ENCODE data around the gene NONO. TPM values are rescaled to one million over a fixed set of nuclear protein-coding genes. Genes with fewer than 3 reads are reported as not detected.

The NONO gene
- polyA plus RNA-seq, 1 of the 3 experiments (the other 2 are of a cell fraction), result 288 TPM

GRCh38 chrX:71245159-71245558 lies 38.3 kb upstream of the NONO start (continued):
- no peak for TF ChIP-seq REST (IDR thresholded peaks at IDR 0.05; ENCODE audit: low read depth, low read length)
- no peak for TF ChIP-seq YY1 (IDR thresholded peaks at IDR 0.05; ENCODE audit: low read depth)
- no peak for TF ChIP-seq MXI1 (IDR thresholded peaks at IDR 0.05; ENCODE audit: low read depth, low read length)
- TF ChIP-seq CHD2 (IDR thresholded peaks at IDR 0.05; ENCODE audit: low read length, partially characterized antibody), result no peak
- no peak for TF ChIP-seq SMC3 (IDR thresholded peaks at IDR 0.05; ENCODE audit: low read depth, low read length)
- no peak for TF ChIP-seq ELF1 (IDR thresholded peaks at IDR 0.05)
- TF ChIP-seq FOXM1 (IDR thresholded peaks at IDR 0.05; ENCODE audit: low read depth), result no peak
- no peak for TF ChIP-seq USF2 (IDR thresholded peaks at IDR 0.05; ENCODE audit: borderline replicate concordance, low read depth, low read length)
- TF ChIP-seq EP300 (IDR thresholded peaks at IDR 0.05; ENCODE audit: borderline replicate concordance in 1 of 2, low read depth in 1 of 2, low read length in 1 of 2), result no peak
- TF ChIP-seq NRF1 (IDR thresholded peaks at IDR 0.05; ENCODE audit: low read depth, low read length), result no peak

GRCh38 chrX:71250841-71251240 lies 32.6 kb upstream of the NONO start:
- 84% methylated on average over 9 of the region's 9 CpGs for WGBS (ENCODE audit: low lambda C conversion rate)
- Histone ChIP-seq H3K79me2 (ENCODE audit: insufficient read depth) (peaks cover 16% of the 10 kb centered on the region), H3K4me1 (ENCODE audit: control insufficient read depth in 1 of 2, insufficient read depth in 2 of 2, low read depth in 1 of 2, low read length in 1 of 2) (peaks cover 9 to 12% of the 10 kb centered on the region in 2 experiments; a peak in 2 of 4 replicates), H3K9me2 (no peaks in the 10 kb centered on the region), H4K20me1 (ENCODE audit: insufficient read depth) (no peaks in the 10 kb centered on the region), H3K27me3 (ENCODE audit: insufficient read depth) (no peaks in the 10 kb centered on the region), H3K9me3 (no peaks in the 10 kb centered on the region), H3F3A (replicated peaks; ENCODE audit: insufficient read depth) (peaks cover 4% of the 10 kb centered on the region), H2AFZ (ENCODE audit: low read depth) (no peak overlapping the region), H3K27ac (ENCODE audit: low read depth in 2 of 2, low read length in 1 of 2) (no peak overlapping the region), H3K4me3 (ENCODE audit: low read depth in 2 of 2, low read length in 1 of 2) (no peak overlapping the region), H3K36me3 (replicated peaks in 1 of 2; ENCODE audit: control insufficient read depth in 1 of 2, insufficient read depth in 2 of 2, low read length in 1 of 2) (peaks cover 0 to 47% of the 10 kb centered on the region in 2 experiments), H3K9ac (no peak overlapping the region), H3K4me2 (no peak overlapping the region)
- ChIA-PET POLR2A (no interaction called here), CTCF (no interaction called here)
- DNase-seq, result no peak
- TF ChIP-seq GABPA (IDR thresholded peaks at IDR 0.05; ENCODE audit: low read depth) (no peak), NFIC (IDR thresholded peaks at IDR 0.05; ENCODE audit: borderline replicate concordance) (no peak), FOXM1 (IDR thresholded peaks at IDR 0.05; ENCODE audit: low read depth) (no peak), MXI1 (IDR thresholded peaks at IDR 0.05; ENCODE audit: low read depth, low read length) (no peak), FOSL2 (IDR thresholded peaks at IDR 0.05; ENCODE audit: borderline replicate concordance, low read depth) (no peak), SIN3A (IDR thresholded peaks at IDR 0.05; ENCODE audit: borderline replicate concordance, low read depth, low read length) (no peak), FOXJ3 (CRISPR knock-in tag; IDR thresholded peaks at IDR 0.05) (no peak), JUND (IDR thresholded peaks at IDR 0.05) (no peak), RAD21 (IDR thresholded peaks at IDR 0.05; ENCODE audit: low read length) (no peak), POLR2AphosphoS5 (IDR thresholded peaks at IDR 0.05; ENCODE audit: low read depth, low read length) (no peak), EZH2phosphoT487 (IDR thresholded peaks at IDR 0.05; ENCODE audit: borderline replicate concordance, low read depth) (no peak)

Measured in SK-N-SH (cell line).